ENCODE measurements around the gene CIB4. TPM values are rescaled to one million over a fixed set of nuclear protein-coding genes. Genes with fewer than 3 reads are reported as not detected.

CIB4 gene
- total and polyA plus RNA-seq, 2 donors (not counting 1 experiment from before 2014, with no cell fraction given), result not detected

DNA sequence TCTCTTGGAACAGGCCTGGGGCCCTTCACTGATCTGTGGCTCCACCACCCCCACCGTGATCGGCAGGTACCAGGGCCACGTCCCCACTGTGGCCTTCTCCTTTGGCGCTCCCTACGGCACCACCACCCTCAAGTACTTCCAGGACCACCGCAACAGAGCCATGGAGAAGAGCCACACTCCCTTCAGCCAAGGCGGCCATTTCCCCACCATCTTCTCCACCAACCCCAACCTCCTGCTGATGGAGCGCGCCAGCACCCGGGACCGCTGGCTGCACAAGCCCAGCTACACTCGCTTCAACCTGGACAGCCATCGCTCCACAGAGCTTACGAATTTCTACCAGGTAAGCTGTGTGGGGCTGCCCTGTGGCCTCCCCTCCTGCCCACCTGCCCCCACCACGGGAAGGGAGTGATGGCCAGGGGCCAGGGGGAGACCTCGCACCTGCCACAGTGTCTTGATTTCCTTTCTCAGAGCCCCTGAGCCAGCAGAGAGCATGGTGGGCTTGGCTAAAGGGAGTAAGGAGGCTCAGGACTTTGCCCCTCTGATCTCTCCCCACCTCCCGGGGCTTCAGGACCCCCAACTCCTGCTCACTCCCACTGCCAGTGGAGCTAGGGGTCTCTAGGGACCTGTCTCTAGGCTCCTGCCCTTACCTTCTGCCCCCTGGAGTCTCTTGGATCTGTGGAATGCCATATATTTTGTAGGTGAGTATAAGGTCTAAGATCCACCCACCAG, 65.2 kb downstream of the CIB4 start:
- peaks cover 0 to 14% (median 0%) of the 10 kb centered on the region in 4 experiments for H3K27me3 ChIP-seq (replicated peaks in 1 of 4; ENCODE audit: control extremely low read depth in 1 of 4, control insufficient read depth in 3 of 4, insufficient read depth in 4 of 4, low read length in 3 of 4)

More for the DNA sequence above, 65.2 kb downstream of the CIB4 start:
- Histone ChIP-seq H3K4me1 (ENCODE audit: control insufficient read depth in 2 of 2, insufficient read depth in 2 of 2, low read length in 2 of 2) (no peaks in the 10 kb centered on the region), H3K4me3 (ENCODE audit: control extremely low read depth in 1 of 5, extremely low read depth in 1 of 5, insufficient read depth in 1 of 5, low read depth in 2 of 5, low read length in 4 of 5) (no peak overlapping the region), H3K27ac (ENCODE audit: low read length in 2 of 2) (no peak overlapping the region), H2AFZ (ENCODE audit: insufficient read depth, low read depth, low read length, poor library complexity, severe bottlenecking) (no peak overlapping the region), H3K9me3 (ENCODE audit: control extremely low read depth in 1 of 3, control insufficient read depth in 2 of 3, insufficient read depth in 1 of 3, low read length in 2 of 3) (peaks cover 0 to 4% (median 0%) of the 10 kb centered on the region in 3 donors), H3K4me2 (replicated peaks; ENCODE audit: low read depth, low read length, poor library complexity, severe bottlenecking) (no peak overlapping the region), H4K20me1 (ENCODE audit: control insufficient read depth, insufficient read depth, low read length, poor library complexity, severe bottlenecking) (no peaks in the 10 kb centered on the region), H3K36me3 (replicated peaks in 1 of 2; ENCODE audit: control extremely low read depth in 1 of 2, control insufficient read depth in 1 of 2, extremely low read depth in 1 of 2, insufficient read depth in 2 of 2, low read length in 1 of 2) (no peaks in the 10 kb centered on the region), H3K79me2 (ENCODE audit: control insufficient read depth, insufficient read depth, low read length) (no peaks in the 10 kb centered on the region), H3K9ac (ENCODE audit: low read length) (no peak overlapping the region)
- Mint-ChIP-seq H3K27ac (no peak overlapping the region), H3K4me1 (peaks cover 2% of the 10 kb centered on the region), H3K4me3 (no peak overlapping the region), H3K27me3 (peaks cover 39% of the 10 kb centered on the region), H3K9me3 (ENCODE audit: insufficient read depth) (no peaks in the 10 kb centered on the region)
- POLR2A ChIA-PET, result no interaction called here
- intact Hi-C loops (cut with micrococcal nuclease), result loop anchor here (5.0 kb wide), 1 partner anchor 489 kb away; no protein-coding TSS in a partner anchor
- WGBS (ENCODE audit: insufficient coverage), result 94% methylated on average over 14 of the region's 17 CpGs
- ATAC-seq (ENCODE audit: low read depth) (no peak), DNase-seq (no peak)
- CTCF ChIA-PET, result interaction anchor here (1.1 to 2.1 kb wide), 2 partner anchors 584 to 625 kb away, joined by 4 to 7 read pairs; no protein-coding TSS in a partner anchor
- TF ChIP-seq EZH2 (IDR thresholded peaks at IDR 0.05; ENCODE audit: borderline replicate concordance, insufficient read depth, low read depth, low read length, poor library complexity, severe bottlenecking), result no peak
- TF ChIP-seq, protein P1, sequence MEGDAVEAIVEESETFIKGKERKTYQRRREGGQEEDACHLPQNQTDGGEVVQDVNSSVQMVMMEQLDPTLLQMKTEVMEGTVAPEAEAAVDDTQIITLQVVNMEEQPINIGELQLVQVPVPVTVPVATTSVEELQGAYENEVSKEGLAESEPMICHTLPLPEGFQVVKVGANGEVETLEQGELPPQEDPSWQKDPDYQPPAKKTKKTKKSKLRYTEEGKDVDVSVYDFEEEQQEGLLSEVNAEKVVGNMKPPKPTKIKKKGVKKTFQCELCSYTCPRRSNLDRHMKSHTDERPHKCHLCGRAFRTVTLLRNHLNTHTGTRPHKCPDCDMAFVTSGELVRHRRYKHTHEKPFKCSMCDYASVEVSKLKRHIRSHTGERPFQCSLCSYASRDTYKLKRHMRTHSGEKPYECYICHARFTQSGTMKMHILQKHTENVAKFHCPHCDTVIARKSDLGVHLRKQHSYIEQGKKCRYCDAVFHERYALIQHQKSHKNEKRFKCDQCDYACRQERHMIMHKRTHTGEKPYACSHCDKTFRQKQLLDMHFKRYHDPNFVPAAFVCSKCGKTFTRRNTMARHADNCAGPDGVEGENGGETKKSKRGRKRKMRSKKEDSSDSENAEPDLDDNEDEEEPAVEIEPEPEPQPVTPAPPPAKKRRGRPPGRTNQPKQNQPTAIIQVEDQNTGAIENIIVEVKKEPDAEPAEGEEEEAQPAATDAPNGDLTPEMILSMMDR (IDR thresholded peaks at IDR 0.05), result no peak

Data from B cell (primary cell).